Keratinocyte (primary cell): Measurements from ENCODE around the gene EYS. TPM values are rescaled to one million over a fixed set of nuclear protein-coding genes. Genes with fewer than 3 reads are reported as not detected.

ENCODE experiments used
- DNase-seq: peaks from one replicate; pipeline ENCODE4 v3.0.0-alpha.2; 2011; ENCODE audit warnings: low read depth, missing footprints, low spot score
- FAIRE-seq: peaks from 2 replicates; lab custom pipeline; 2011; peaks lifted over from hg19 to GRCh38; lab: Jason Lieb, UNC
- H2AFZ ChIP-seq: 2 replicates; pipeline ENCODE4 v1.6.0; 2012; ENCODE audit warnings: low read length, control low read depth, inconsistent platforms; ENCODE audit not compliant: control insufficient read depth
- H3K27ac ChIP-seq: 2 replicates; pipeline ENCODE4 v1.5.1; 2011; ENCODE audit warnings: low read length; ENCODE audit not compliant: control insufficient read depth, insufficient read depth
- H3K27me3 ChIP-seq: 3 replicates; pipeline ENCODE4 v1.6.0; 2011; ENCODE audit warnings: low read length; ENCODE audit not compliant: control insufficient read depth, insufficient read depth; ENCODE audit errors: extremely low read depth
- H3K36me3 ChIP-seq, 2 experiments: 2 replicates in 1 of 2; 3 replicates in 1 of 2; pipeline ENCODE4 v1.5.1; 2011; ENCODE audit warnings: low read length in 2 of 2, mild to moderate bottlenecking in 1 of 2; ENCODE audit not compliant: control insufficient read depth in 2 of 2, insufficient read depth in 2 of 2; ENCODE audit errors: extremely low read depth in 1 of 2
- H3K4me1 ChIP-seq: 3 replicates; pipeline ENCODE4 v1.5.1; 2011; ENCODE audit warnings: low read length; ENCODE audit not compliant: control insufficient read depth, insufficient read depth; ENCODE audit errors: extremely low read depth
- H3K4me2 ChIP-seq: 3 replicates; pipeline ENCODE4 v1.6.0; 2011; ENCODE audit warnings: low read depth, low read length; ENCODE audit not compliant: control insufficient read depth, insufficient read depth; ENCODE audit errors: extremely low read depth
- H3K4me3 ChIP-seq, 3 experiments: fragments of 200-600 bp in 1 of 3; sonication (generic) in 1 of 3; 2 replicates in 2 of 3; 3 replicates in 1 of 3; pipeline ENCODE4 v1.5.1; 2011 to 2016; ENCODE audit warnings: low read length in 3 of 3, mild to moderate bottlenecking in 3 of 3, control low read depth in 2 of 3, inconsistent platforms in 1 of 3, low read depth in 1 of 3, mixed read lengths in 1 of 3, mixed run types in 1 of 3, moderate library complexity in 1 of 3; ENCODE audit not compliant: control insufficient read depth in 2 of 3, insufficient read depth in 2 of 3; ENCODE audit errors: extremely low read depth in 1 of 3
- H3K79me2 ChIP-seq: 2 replicates; pipeline ENCODE4 v1.6.0; 2012; ENCODE audit warnings: low read length; ENCODE audit not compliant: control insufficient read depth, insufficient read depth
- H3K9ac ChIP-seq: 3 replicates; pipeline ENCODE4 v1.6.0; 2011; ENCODE audit warnings: low read length; ENCODE audit not compliant: control insufficient read depth, insufficient read depth; ENCODE audit errors: extremely low read depth
- H3K9me1 ChIP-seq: 3 replicates; pipeline ENCODE4 v1.6.0; 2011; ENCODE audit warnings: low read length; ENCODE audit not compliant: control insufficient read depth, insufficient read depth; ENCODE audit errors: extremely low read depth
- H3K9me3 ChIP-seq: 2 replicates; pipeline ENCODE4 v1.5.1; 2012; ENCODE audit warnings: low read depth, low read length; ENCODE audit not compliant: control insufficient read depth
- H4K20me1 ChIP-seq: 3 replicates; pipeline ENCODE4 v1.6.0; 2011; ENCODE audit warnings: low read length; ENCODE audit not compliant: control insufficient read depth, insufficient read depth; ENCODE audit errors: extremely low read depth
- EZH2 ChIP-seq: IDR thresholded peaks from one replicate; pipeline ENCODE4 v1.6.1; 2012; ENCODE audit warnings: inconsistent platforms, mild to moderate bottlenecking, low read length, moderate library complexity
- dilution Hi-C: fragments of 300-500 bp; cut with MboI; formaldehyde crosslinking; loops from one replicate; pipeline ENCODE4 v1.7.0; 2020; ENCODE audit warnings: low sequenced_read_pairs; ENCODE audit not compliant: extremely low pct_ligation_motif_present
- polyA plus RNA-seq, 5 experiments: library from polyadenylated mRNA; depleted of rRNA in 3 of 5; stranded (reverse) in 3 of 5; stranded (forward) in 1 of 5; unstranded in 1 of 5; fragments of >200 nt; gene quantifications; 1 replicate in 1 of 5; 2 replicates in 3 of 5; 3 replicates in 1 of 5; pipeline versions ENCODE4 v1.2.1 to v1.2.3, GENCODE V29; 2011 to 2012; ENCODE audit warnings: missing spikeins in 2 of 5, low read depth in 1 of 5, low replicate concordance in 1 of 5
- TF ChIP-seq, protein P1 (sequence below), 3 experiments: IDR thresholded peaks in 1 of 3; conservative IDR thresholded peaks in 1 of 3; optimal IDR thresholded peaks in 1 of 3; 2 replicates in 2 of 3; 3 replicates in 1 of 3; pipeline versions ENCODE3 to v1.5.1; 2011; ENCODE audit warnings: low read length in 3 of 3, mild to moderate bottlenecking in 3 of 3, moderate library complexity in 2 of 3, control low read depth in 1 of 3, inconsistent platforms in 1 of 3; ENCODE audit not compliant: insufficient read depth in 2 of 3; ENCODE audit errors: extremely low read depth in 1 of 3

EYS gene
- polyA plus RNA-seq, 1 donor (not counting 4 experiments of a cell fraction or from before 2014, with no cell fraction given), result 0.34 TPM

DNA sequence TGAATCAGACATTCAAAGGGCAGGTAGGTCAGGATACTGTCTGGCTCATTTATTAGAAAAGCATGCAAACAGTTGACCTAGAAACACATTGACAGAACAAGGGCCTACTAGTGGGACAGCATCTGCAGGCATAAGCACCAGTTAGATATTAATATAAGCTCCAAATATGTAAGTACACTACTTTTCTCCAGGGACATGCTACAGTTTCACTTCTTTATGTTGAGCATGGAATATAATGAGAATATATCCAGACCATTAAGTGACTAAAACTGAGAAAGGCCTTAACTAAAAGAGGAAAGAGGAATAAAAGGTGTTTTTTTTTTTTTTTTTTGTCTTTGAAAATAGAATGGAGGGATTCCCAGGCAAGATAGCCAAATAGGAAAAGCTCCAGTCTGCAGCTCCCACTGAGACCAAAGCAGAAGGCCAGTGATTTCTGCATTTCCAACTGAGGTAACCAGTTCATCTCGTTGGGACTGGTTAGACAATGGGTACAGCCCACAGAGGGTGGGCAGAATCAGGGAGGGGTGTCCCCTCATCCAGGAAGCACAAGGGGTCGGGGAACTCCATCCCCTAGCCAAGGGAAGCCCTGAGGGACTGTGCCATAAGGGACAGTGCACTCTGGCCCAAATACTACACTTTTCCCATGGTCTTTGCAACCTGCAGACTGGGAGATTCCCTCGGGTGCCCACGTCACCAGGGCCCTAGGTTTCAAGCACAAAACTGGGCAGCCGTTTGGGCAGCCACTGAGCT is 1819.8 kb downstream of the EYS start:
- FAIRE-seq, result no peak
- no peaks in the 10 kb centered on the region for H3K9me1 ChIP-seq
- no peaks in the 10 kb centered on the region for H3K79me2 ChIP-seq
- no peaks in the 10 kb centered on the region for H4K20me1 ChIP-seq
- H3K4me3 ChIP-seq, result no peak overlapping the region
- DNase-seq, result no peak
- TF ChIP-seq, protein P1, sequence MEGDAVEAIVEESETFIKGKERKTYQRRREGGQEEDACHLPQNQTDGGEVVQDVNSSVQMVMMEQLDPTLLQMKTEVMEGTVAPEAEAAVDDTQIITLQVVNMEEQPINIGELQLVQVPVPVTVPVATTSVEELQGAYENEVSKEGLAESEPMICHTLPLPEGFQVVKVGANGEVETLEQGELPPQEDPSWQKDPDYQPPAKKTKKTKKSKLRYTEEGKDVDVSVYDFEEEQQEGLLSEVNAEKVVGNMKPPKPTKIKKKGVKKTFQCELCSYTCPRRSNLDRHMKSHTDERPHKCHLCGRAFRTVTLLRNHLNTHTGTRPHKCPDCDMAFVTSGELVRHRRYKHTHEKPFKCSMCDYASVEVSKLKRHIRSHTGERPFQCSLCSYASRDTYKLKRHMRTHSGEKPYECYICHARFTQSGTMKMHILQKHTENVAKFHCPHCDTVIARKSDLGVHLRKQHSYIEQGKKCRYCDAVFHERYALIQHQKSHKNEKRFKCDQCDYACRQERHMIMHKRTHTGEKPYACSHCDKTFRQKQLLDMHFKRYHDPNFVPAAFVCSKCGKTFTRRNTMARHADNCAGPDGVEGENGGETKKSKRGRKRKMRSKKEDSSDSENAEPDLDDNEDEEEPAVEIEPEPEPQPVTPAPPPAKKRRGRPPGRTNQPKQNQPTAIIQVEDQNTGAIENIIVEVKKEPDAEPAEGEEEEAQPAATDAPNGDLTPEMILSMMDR (optimal IDR thresholded peaks at IDR 0.05 in 1 of 3, IDR thresholded peaks at IDR 0.05 in 1 of 3, conservative IDR thresholded peaks at IDR 0.05 in 1 of 3; ENCODE audit: extremely low read depth in 1 of 3, insufficient read depth in 2 of 3, low read length in 3 of 3), result no peak
- no peak for TF ChIP-seq EZH2
- H3K4me2 ChIP-seq, result no peak overlapping the region
- H3K9me3 ChIP-seq, result no peaks in the 10 kb centered on the region
- H3K36me3 ChIP-seq, result no peaks in the 10 kb centered on the region
- no peaks in the 10 kb centered on the region for H3K27me3 ChIP-seq
- no peak overlapping the region for H3K27ac ChIP-seq
- no peaks in the 10 kb centered on the region for H3K4me1 ChIP-seq
- H2AFZ ChIP-seq, result no peak overlapping the region
- no peak overlapping the region for H3K9ac ChIP-seq
- dilution Hi-C loops, result no loop called here

DNA sequence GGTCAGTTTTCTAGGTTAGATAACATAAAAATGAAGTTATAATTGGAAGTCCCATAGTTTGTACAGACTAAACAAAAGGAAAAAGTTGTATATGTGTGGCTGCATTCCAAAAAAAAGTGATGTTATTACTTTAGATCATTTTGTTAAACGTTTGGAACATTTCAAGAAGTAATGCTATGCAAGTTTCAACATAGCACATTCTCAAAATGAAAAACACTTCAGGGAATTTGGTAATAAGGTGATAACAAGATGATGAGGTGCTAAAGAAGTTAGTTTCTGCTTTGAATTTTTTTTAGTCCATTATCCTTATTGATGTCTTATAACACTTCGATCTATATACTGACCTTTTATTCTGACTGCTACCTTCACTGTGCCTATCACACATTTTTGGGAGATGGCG is 1820.7 kb downstream of the EYS start:
- H3K27ac ChIP-seq, result no peak overlapping the region
- no peaks in the 10 kb centered on the region for H3K4me1 ChIP-seq
- H3K9ac ChIP-seq, result no peak overlapping the region
- no peak overlapping the region for H2AFZ ChIP-seq
- FAIRE-seq (no peak), DNase-seq (no peak)
- H3K4me3 ChIP-seq, result no peak overlapping the region
- no peaks in the 10 kb centered on the region for H3K9me1 ChIP-seq
- no peaks in the 10 kb centered on the region for H3K36me3 ChIP-seq
- TF ChIP-seq EZH2, result no peak
- TF ChIP-seq, protein P1 (optimal IDR thresholded peaks at IDR 0.05 in 1 of 3, IDR thresholded peaks at IDR 0.05 in 1 of 3, conservative IDR thresholded peaks at IDR 0.05 in 1 of 3; ENCODE audit: extremely low read depth in 1 of 3, insufficient read depth in 2 of 3, low read length in 3 of 3), result no peak
- H3K79me2 ChIP-seq, result no peaks in the 10 kb centered on the region
- no peaks in the 10 kb centered on the region for H3K27me3 ChIP-seq
- H4K20me1 ChIP-seq, result no peaks in the 10 kb centered on the region
- no peaks in the 10 kb centered on the region for H3K9me3 ChIP-seq
- H3K4me2 ChIP-seq, result no peak overlapping the region
- dilution Hi-C loops, result no loop called here
